Measurements from ENCODE around the gene POLE. TPM values are rescaled to one million over a fixed set of nuclear protein-coding genes. Genes with fewer than 3 reads are reported as not detected.

POLE gene
- total and polyA plus RNA-seq, 2 donors (not counting 1 experiment from before 2014, with no cell fraction given), result 6.2 to 9.6 TPM

DNA sequence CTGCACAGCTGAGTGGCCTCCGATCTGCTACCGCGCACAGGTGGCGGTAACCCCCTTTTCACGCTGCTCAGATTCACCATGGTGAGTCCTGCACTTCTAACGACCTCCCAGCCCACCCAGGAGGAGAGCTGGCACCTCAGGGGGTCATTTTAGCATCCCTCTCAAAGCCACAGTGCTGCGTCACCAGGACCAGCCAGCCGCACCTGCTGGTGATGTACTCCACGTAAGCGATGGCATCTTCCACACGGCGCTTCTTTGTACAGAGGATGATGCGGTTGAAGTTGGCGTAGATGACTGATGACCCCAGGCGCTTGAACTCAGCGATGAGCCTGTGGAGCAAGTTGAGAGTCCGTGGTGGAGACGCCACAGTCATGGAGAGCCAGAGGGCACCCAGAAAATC is 49.3 kb downstream of the POLE start:
- peaks cover 19% of the 10 kb centered on the region for H3K36me3 ChIP-seq (ENCODE audit: control insufficient read depth, insufficient read depth, low read length)
- H3K27me3 ChIP-seq (ENCODE audit: control insufficient read depth, insufficient read depth, low read length), result no peaks in the 10 kb centered on the region
- TF ChIP-seq, protein P1, sequence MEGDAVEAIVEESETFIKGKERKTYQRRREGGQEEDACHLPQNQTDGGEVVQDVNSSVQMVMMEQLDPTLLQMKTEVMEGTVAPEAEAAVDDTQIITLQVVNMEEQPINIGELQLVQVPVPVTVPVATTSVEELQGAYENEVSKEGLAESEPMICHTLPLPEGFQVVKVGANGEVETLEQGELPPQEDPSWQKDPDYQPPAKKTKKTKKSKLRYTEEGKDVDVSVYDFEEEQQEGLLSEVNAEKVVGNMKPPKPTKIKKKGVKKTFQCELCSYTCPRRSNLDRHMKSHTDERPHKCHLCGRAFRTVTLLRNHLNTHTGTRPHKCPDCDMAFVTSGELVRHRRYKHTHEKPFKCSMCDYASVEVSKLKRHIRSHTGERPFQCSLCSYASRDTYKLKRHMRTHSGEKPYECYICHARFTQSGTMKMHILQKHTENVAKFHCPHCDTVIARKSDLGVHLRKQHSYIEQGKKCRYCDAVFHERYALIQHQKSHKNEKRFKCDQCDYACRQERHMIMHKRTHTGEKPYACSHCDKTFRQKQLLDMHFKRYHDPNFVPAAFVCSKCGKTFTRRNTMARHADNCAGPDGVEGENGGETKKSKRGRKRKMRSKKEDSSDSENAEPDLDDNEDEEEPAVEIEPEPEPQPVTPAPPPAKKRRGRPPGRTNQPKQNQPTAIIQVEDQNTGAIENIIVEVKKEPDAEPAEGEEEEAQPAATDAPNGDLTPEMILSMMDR (conservative IDR thresholded peaks at IDR 0.05 in 1 of 2, IDR thresholded peaks at IDR 0.05 in 1 of 2; ENCODE audit: low read depth in 1 of 2, low read length in 2 of 2), result no peak
- TF ChIP-seq EZH2 (IDR thresholded peaks at IDR 0.05; ENCODE audit: low read length, missing control alignments), result no peak
- no peak overlapping the region for H3K27ac ChIP-seq (ENCODE audit: insufficient read depth, low read length)
- no peaks in the 10 kb centered on the region for H3K4me1 ChIP-seq (ENCODE audit: control insufficient read depth, extremely low read depth, insufficient read depth, low read length)
- no peak overlapping the region for H3K9ac ChIP-seq (ENCODE audit: insufficient read depth, low read length)
- H3K9me3 ChIP-seq (ENCODE audit: control insufficient read depth, insufficient read depth, low read depth, low read length), result no peaks in the 10 kb centered on the region
- H3K79me2 ChIP-seq (ENCODE audit: control insufficient read depth, insufficient read depth, low read length), result no peaks in the 10 kb centered on the region
- no peak overlapping the region for H3K4me2 ChIP-seq (ENCODE audit: extremely low read depth, insufficient read depth, low read length)
- no peak for DNase-seq (ENCODE audit: low read depth in 2 of 2)
- no peak overlapping the region for H3K4me3 ChIP-seq (replicated peaks in 1 of 4; ENCODE audit: control extremely low read depth in 1 of 4, insufficient read depth in 1 of 4, low read depth in 3 of 4, low read length in 4 of 4)
- H2AFZ ChIP-seq (ENCODE audit: low read length), result no peak overlapping the region
- H4K20me1 ChIP-seq (ENCODE audit: control insufficient read depth, extremely low read depth, insufficient read depth, low read length), result no peaks in the 10 kb centered on the region

DNA sequence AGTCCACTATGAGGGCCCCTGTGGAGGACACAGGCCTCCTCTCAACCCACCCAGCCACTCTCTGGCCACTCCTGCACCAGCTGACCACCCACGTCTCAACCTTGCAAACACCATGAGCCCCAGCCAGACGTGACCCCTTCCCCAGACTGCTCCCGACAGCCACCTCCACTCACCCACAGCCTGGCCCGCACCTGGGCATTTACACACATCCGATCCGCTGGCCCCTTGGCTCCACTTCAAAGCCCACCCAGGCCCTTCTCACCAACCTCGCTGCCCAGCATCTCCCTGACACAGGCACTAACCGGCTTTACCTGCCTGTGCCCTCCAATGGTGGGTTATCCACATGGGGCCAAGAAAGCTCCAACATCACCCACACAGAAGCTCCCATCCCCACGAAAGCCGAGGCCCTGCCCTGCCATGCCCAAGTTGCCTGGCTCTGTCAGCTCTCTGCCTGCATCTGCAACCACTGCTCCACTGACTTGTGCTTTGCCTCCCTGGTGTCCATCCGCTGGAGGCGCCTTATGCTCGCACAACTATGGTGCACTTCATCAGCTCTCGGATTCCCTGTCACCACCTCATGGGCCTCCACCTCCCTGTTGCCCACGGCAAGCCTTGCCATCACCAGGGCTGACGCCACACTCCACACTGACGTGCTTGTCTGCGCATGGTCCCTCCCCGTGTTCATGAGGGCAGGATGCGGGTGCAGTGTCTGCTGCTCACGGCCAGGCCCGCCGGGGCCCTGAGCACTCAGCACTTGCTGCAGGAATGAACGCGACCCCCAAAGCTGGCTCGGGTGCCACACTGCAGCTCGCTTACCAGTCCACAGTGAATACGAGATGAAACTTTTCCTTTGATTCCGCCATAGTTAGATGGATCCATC is 51.8 kb downstream of the POLE start:
- Histone ChIP-seq H3K27ac (ENCODE audit: insufficient read depth, low read length) (no peak overlapping the region), H3K4me2 (ENCODE audit: extremely low read depth, insufficient read depth, low read length) (no peak overlapping the region), H3K4me3 (replicated peaks in 1 of 4; ENCODE audit: control extremely low read depth in 1 of 4, insufficient read depth in 1 of 4, low read depth in 3 of 4, low read length in 4 of 4) (no peak overlapping the region), H2AFZ (ENCODE audit: low read length) (no peak overlapping the region), H3K9ac (ENCODE audit: insufficient read depth, low read length) (no peak overlapping the region), H3K4me1 (ENCODE audit: control insufficient read depth, extremely low read depth, insufficient read depth, low read length) (no peaks in the 10 kb centered on the region), H3K79me2 (ENCODE audit: control insufficient read depth, insufficient read depth, low read length) (no peaks in the 10 kb centered on the region), H3K9me3 (ENCODE audit: control insufficient read depth, insufficient read depth, low read depth, low read length) (no peaks in the 10 kb centered on the region), H4K20me1 (ENCODE audit: control insufficient read depth, extremely low read depth, insufficient read depth, low read length) (no peaks in the 10 kb centered on the region), H3K27me3 (ENCODE audit: control insufficient read depth, insufficient read depth, low read length) (no peaks in the 10 kb centered on the region), H3K36me3 (ENCODE audit: control insufficient read depth, insufficient read depth, low read length) (peaks cover 17% of the 10 kb centered on the region)
- TF ChIP-seq EZH2 (IDR thresholded peaks at IDR 0.05; ENCODE audit: low read length, missing control alignments), result no peak
- TF ChIP-seq, protein P1 (conservative IDR thresholded peaks at IDR 0.05 in 1 of 2, IDR thresholded peaks at IDR 0.05 in 1 of 2; ENCODE audit: low read depth in 1 of 2, low read length in 2 of 2), result no peak
- no peak for DNase-seq (ENCODE audit: low read depth in 2 of 2)

DNA sequence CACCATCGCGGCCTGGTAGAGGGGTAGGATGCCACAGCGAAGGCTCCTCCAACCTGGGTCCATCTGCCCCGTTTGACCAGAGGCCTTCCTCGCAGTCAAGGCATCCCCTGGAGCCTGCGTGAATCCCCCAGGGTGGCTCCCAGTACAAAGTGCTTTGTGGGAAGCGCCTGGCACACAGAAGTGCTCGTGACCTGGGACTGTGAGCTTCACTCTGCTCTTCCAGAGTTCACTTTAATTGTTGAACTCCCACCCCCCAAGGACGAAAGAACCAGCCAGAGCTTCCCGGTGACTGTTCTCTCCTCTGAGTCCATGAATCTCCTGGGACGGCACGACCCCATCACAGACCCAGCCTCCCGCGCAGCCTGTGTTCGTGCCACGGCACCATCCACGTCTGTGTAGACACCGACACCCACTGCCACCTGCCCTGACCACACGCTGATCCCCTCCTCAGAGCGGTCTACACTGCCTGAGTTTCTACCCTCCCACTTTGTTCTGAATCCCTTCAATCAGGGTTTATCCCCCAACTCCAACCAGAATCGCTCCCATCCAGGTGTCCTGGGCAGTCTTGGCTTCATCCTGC is 52.6 kb downstream of the POLE start:
- H3K4me1 ChIP-seq (ENCODE audit: control insufficient read depth, extremely low read depth, insufficient read depth, low read length), result no peaks in the 10 kb centered on the region
- no peak overlapping the region for H2AFZ ChIP-seq (ENCODE audit: low read length)
- H3K79me2 ChIP-seq (ENCODE audit: control insufficient read depth, insufficient read depth, low read length), result no peaks in the 10 kb centered on the region
- no peak overlapping the region for H3K4me2 ChIP-seq (ENCODE audit: extremely low read depth, insufficient read depth, low read length)
- H3K9me3 ChIP-seq (ENCODE audit: control insufficient read depth, insufficient read depth, low read depth, low read length), result no peaks in the 10 kb centered on the region
- no peak overlapping the region for H3K27ac ChIP-seq (ENCODE audit: insufficient read depth, low read length)
- peaks cover 17% of the 10 kb centered on the region for H3K36me3 ChIP-seq (ENCODE audit: control insufficient read depth, insufficient read depth, low read length)
- no peak for DNase-seq (ENCODE audit: low read depth in 2 of 2)
- no peak overlapping the region for H3K9ac ChIP-seq (ENCODE audit: insufficient read depth, low read length)
- TF ChIP-seq, protein P1 (conservative IDR thresholded peaks at IDR 0.05 in 1 of 2, IDR thresholded peaks at IDR 0.05 in 1 of 2; ENCODE audit: low read depth in 1 of 2, low read length in 2 of 2), result no peak
- no peak for TF ChIP-seq EZH2 (IDR thresholded peaks at IDR 0.05; ENCODE audit: low read length, missing control alignments)
- H4K20me1 ChIP-seq (ENCODE audit: control insufficient read depth, extremely low read depth, insufficient read depth, low read length), result no peaks in the 10 kb centered on the region
- no peak overlapping the region for H3K4me3 ChIP-seq (replicated peaks in 1 of 4; ENCODE audit: control extremely low read depth in 1 of 4, insufficient read depth in 1 of 4, low read depth in 3 of 4, low read length in 4 of 4)
- no peaks in the 10 kb centered on the region for H3K27me3 ChIP-seq (ENCODE audit: control insufficient read depth, insufficient read depth, low read length)

All from fibroblast of lung (primary cell).